ENCODE measurements around the gene ZNF593. TPM values are rescaled to one million over a fixed set of nuclear protein-coding genes. Genes with fewer than 3 reads are reported as not detected.

Gene ZNF593
- total and polyA plus RNA-seq, 4 experiments from 2014 or later, result 10.7 to 32.9 (median 17.0) TPM

- no peak overlapping the region for H3K4me3 Mint-ChIP-seq
- H3K9me3 Mint-ChIP-seq, result no peaks in the 10 kb centered on the region
- no peak overlapping the region for H3K4me3 ChIP-seq (ENCODE audit: low read length in 2 of 2)
- peaks cover 12 to 13% of the 10 kb centered on the region in 2 donors for H3K27me3 Mint-ChIP-seq
- no peaks in the 10 kb centered on the region for H3K36me3 Mint-ChIP-seq
- peaks cover 8% of the 10 kb centered on the region for H3K4me1 ChIP-seq (ENCODE audit: insufficient read depth, low read length)
- H3K9me3 ChIP-seq (ENCODE audit: control insufficient read depth in 1 of 2, low read length in 2 of 2), result no peaks in the 10 kb centered on the region
- intact Hi-C loops (cut with micrococcal nuclease), result loop anchor here (5.0 kb wide), 1 partner anchor 252 kb away; no protein-coding TSS in a partner anchor
- ChIA-PET POLR2A (ENCODE audit: partially characterized antibody) (no interaction called here), CTCF (ENCODE audit: partially characterized antibody) (no interaction called here)
- no peaks in the 10 kb centered on the region for H3K36me3 ChIP-seq (ENCODE audit: insufficient read depth, low read length)
- no peak for DNase-seq
- peaks cover 4 to 7% (median 5%) of the 10 kb centered on the region in 4 donors for H3K4me1 Mint-ChIP-seq
- no peak overlapping the region for H3K27ac ChIP-seq (ENCODE audit: low read depth, low read length)
- no peak overlapping the region for H3K27ac Mint-ChIP-seq
- H3K27me3 ChIP-seq (ENCODE audit: insufficient read depth, low read length), result no peaks in the 10 kb centered on the region
Observed at GRCh38 chr1:26148887-26149286, 20.8 kb upstream of the ZNF593 start.

- peaks cover 22 to 28% of the 10 kb centered on the region in 2 donors for H3K27me3 Mint-ChIP-seq
- no peaks in the 10 kb centered on the region for H3K36me3 Mint-ChIP-seq
- no peaks in the 10 kb centered on the region for H3K9me3 Mint-ChIP-seq
- no peaks in the 10 kb centered on the region for H3K4me1 ChIP-seq (ENCODE audit: insufficient read depth, low read length)
- H3K4me3 ChIP-seq (ENCODE audit: low read length in 2 of 2), result no peak overlapping the region
- H3K36me3 ChIP-seq (ENCODE audit: insufficient read depth, low read length), result no peaks in the 10 kb centered on the region
- no peak for DNase-seq
- H3K27ac ChIP-seq (ENCODE audit: low read depth, low read length), result no peak overlapping the region
- ChIA-PET POLR2A (ENCODE audit: partially characterized antibody) (no interaction called here), CTCF (ENCODE audit: partially characterized antibody) (interaction anchor here (0.6 to 2.3 kb wide), 5 partner anchors 9 to 243 kb away, joined by 3 to 6 read pairs (median 4); partner anchors contain the start of genes C1orf232 and ZNF593)
- no peaks in the 10 kb centered on the region for H3K27me3 ChIP-seq (ENCODE audit: insufficient read depth, low read length)
- no peaks in the 10 kb centered on the region for H3K9me3 ChIP-seq (ENCODE audit: control insufficient read depth in 1 of 2, low read length in 2 of 2)
- no peak overlapping the region for H3K27ac Mint-ChIP-seq
- no peak overlapping the region for H3K4me3 Mint-ChIP-seq
- peaks cover 0 to 6% (median under 1%) of the 10 kb centered on the region in 4 donors for H3K4me1 Mint-ChIP-seq
- intact Hi-C loops (cut with micrococcal nuclease), result no loop called here
Observed at GRCh38 chr1:26153966-26154532, 15.7 kb upstream of the ZNF593 start.

- intact Hi-C loops (cut with micrococcal nuclease), result no loop called here
- peaks cover 0 to 6% (median under 1%) of the 10 kb centered on the region in 4 donors for H3K4me1 Mint-ChIP-seq
- no peak overlapping the region for H3K4me3 Mint-ChIP-seq
- H3K27me3 Mint-ChIP-seq, result peaks cover 20 to 35% of the 10 kb centered on the region in 2 donors
- ChIA-PET POLR2A (ENCODE audit: partially characterized antibody) (interaction anchor here (0.9 to 1.0 kb wide), 2 partner anchors 15 to 29 kb away, joined by 3 read pairs; partner anchors contain the start of gene ZNF593), CTCF (ENCODE audit: partially characterized antibody) (interaction anchor here (0.6 to 2.3 kb wide), 5 partner anchors 9 to 242 kb away, joined by 3 to 6 read pairs (median 3); partner anchors contain the start of gene ZNF593)
- H3K9me3 Mint-ChIP-seq, result no peaks in the 10 kb centered on the region
- no peak for DNase-seq
- no peak overlapping the region for H3K27ac Mint-ChIP-seq
- H3K4me3 ChIP-seq (ENCODE audit: low read length in 2 of 2), result no peak overlapping the region
- H3K4me1 ChIP-seq (ENCODE audit: insufficient read depth, low read length), result no peaks in the 10 kb centered on the region
- no peaks in the 10 kb centered on the region for H3K9me3 ChIP-seq (ENCODE audit: control insufficient read depth in 1 of 2, low read length in 2 of 2)
- H3K27me3 ChIP-seq (ENCODE audit: insufficient read depth, low read length), result no peaks in the 10 kb centered on the region
- H3K36me3 ChIP-seq (ENCODE audit: insufficient read depth, low read length), result no peaks in the 10 kb centered on the region
- no peaks in the 10 kb centered on the region for H3K36me3 Mint-ChIP-seq
- H3K27ac ChIP-seq (ENCODE audit: low read depth, low read length), result no peak overlapping the region
Observed at GRCh38 chr1:26154750-26155149, 15.0 kb upstream of the ZNF593 start.

GRCh38 chr1:26155370-26156284 lies 14.1 kb upstream of the ZNF593 start:
- H3K36me3 ChIP-seq (ENCODE audit: insufficient read depth, low read length), result no peaks in the 10 kb centered on the region
- no peaks in the 10 kb centered on the region for H3K9me3 ChIP-seq (ENCODE audit: control insufficient read depth in 1 of 2, low read length in 2 of 2)
- Mint-ChIP-seq H3K27ac (peak overlapping the region in 1 of 7 donors; percentile 37), H3K27me3 (peaks cover 20 to 34% of the 10 kb centered on the region in 2 donors), H3K4me1 (peaks cover 0 to 6% (median under 1%) of the 10 kb centered on the region in 4 donors), H3K4me3 (no peak overlapping the region), H3K9me3 (no peaks in the 10 kb centered on the region), H3K36me3 (no peaks in the 10 kb centered on the region)
- POLR2A ChIA-PET (ENCODE audit: partially characterized antibody), result interaction anchor here (0.9 to 1.0 kb wide), 2 partner anchors 14 to 30 kb away, joined by 3 read pairs; partner anchors contain the start of gene ZNF593
- H3K4me1 ChIP-seq (ENCODE audit: insufficient read depth, low read length), result no peaks in the 10 kb centered on the region
- H3K4me3 ChIP-seq (ENCODE audit: low read length in 2 of 2), result no peak overlapping the region
- no peak for DNase-seq
- H3K27ac ChIP-seq (ENCODE audit: low read depth, low read length), result no peak overlapping the region
- no peaks in the 10 kb centered on the region for H3K27me3 ChIP-seq (ENCODE audit: insufficient read depth, low read length)
- CTCF ChIA-PET (ENCODE audit: partially characterized antibody), result interaction anchor here (0.7 to 1.3 kb wide), 4 partner anchors 8 to 120 kb away, joined by 3 to 4 read pairs (median 4); partner anchors contain the start of gene ZNF593
- intact Hi-C loops (cut with micrococcal nuclease), result no loop called here

- Mint-ChIP-seq H3K4me3 (no peak overlapping the region), H3K36me3 (no peaks in the 10 kb centered on the region), H3K4me1 (peaks cover 0 to 6% (median under 1%) of the 10 kb centered on the region in 4 donors), H3K27me3 (peaks cover 17 to 30% of the 10 kb centered on the region in 2 donors), H3K27ac (peak overlapping the region in 1 of 7 donors; percentile 47), H3K9me3 (no peaks in the 10 kb centered on the region)
- Histone ChIP-seq H3K4me3 (ENCODE audit: low read length in 2 of 2) (no peak overlapping the region), H3K4me1 (ENCODE audit: insufficient read depth, low read length) (no peaks in the 10 kb centered on the region), H3K9me3 (ENCODE audit: control insufficient read depth in 1 of 2, low read length in 2 of 2) (no peaks in the 10 kb centered on the region), H3K27ac (ENCODE audit: low read depth, low read length) (no peak overlapping the region), H3K36me3 (ENCODE audit: insufficient read depth, low read length) (no peaks in the 10 kb centered on the region), H3K27me3 (ENCODE audit: insufficient read depth, low read length) (no peaks in the 10 kb centered on the region)
- intact Hi-C loops (cut with micrococcal nuclease), result no loop called here
- CTCF ChIA-PET (ENCODE audit: partially characterized antibody), result interaction anchor here (0.7 to 2.1 kb wide), 5 partner anchors 11 to 121 kb away, joined by 3 to 10 read pairs (median 5); partner anchors contain the start of gene ZNF593
- no peak for DNase-seq
- POLR2A ChIA-PET (ENCODE audit: partially characterized antibody), result no interaction called here
Observed at GRCh38 chr1:26156285-26157038, 13.2 kb upstream of the ZNF593 start.

- ChIA-PET POLR2A (ENCODE audit: partially characterized antibody) (no interaction called here), CTCF (ENCODE audit: partially characterized antibody) (interaction anchor here (0.8 to 2.1 kb wide), 3 partner anchors 13 to 52 kb away, joined by 3 to 10 read pairs (median 3); partner anchors contain the start of gene ZNF593OS)
- H3K4me3 Mint-ChIP-seq, result no peak overlapping the region
Observed at GRCh38 chr1:26158271-26158907, 11.3 kb upstream of the ZNF593 start.

More at GRCh38 chr1:26158271-26158907, 11.3 kb upstream of the ZNF593 start:
- H3K9me3 ChIP-seq (ENCODE audit: control insufficient read depth in 1 of 2, low read length in 2 of 2), result no peaks in the 10 kb centered on the region
- no peak overlapping the region for H3K4me3 ChIP-seq (ENCODE audit: low read length in 2 of 2)
- DNase-seq, result no peak
- Mint-ChIP-seq H3K27ac (peak overlapping the region in 1 of 7 donors; percentile 57), H3K9me3 (no peaks in the 10 kb centered on the region), H3K27me3 (peaks cover 19 to 33% of the 10 kb centered on the region in 2 donors), H3K4me1 (peaks cover 0 to 10% (median 5%) of the 10 kb centered on the region in 4 donors), H3K36me3 (no peaks in the 10 kb centered on the region)
- no peak overlapping the region for H3K27ac ChIP-seq (ENCODE audit: low read depth, low read length)
- intact Hi-C loops (cut with micrococcal nuclease), result no loop called here
- peaks cover 7% of the 10 kb centered on the region for H3K27me3 ChIP-seq (ENCODE audit: insufficient read depth, low read length)
- no peaks in the 10 kb centered on the region for H3K36me3 ChIP-seq (ENCODE audit: insufficient read depth, low read length)
- H3K4me1 ChIP-seq (ENCODE audit: insufficient read depth, low read length), result peaks cover 5% of the 10 kb centered on the region
